Measurements from ENCODE around the gene CD19. TPM values are rescaled to one million over a fixed set of nuclear protein-coding genes. Genes with fewer than 3 reads are reported as not detected.

The CD19 gene
- total and polyA plus RNA-seq, 12 donors = 0.06 to 0.19 TPM; not detected in 10

GRCh38 chr16:28986492-28986891 is 54.7 kb downstream of the CD19 start:
- H3K9me3 ChIP-seq = peaks cover 0 to 13% (median 8%) of the 10 kb centered on the region in 11 donors
- peak overlapping the region in 1 of 10 donors; percentile 51 for H3K4me3 ChIP-seq
- intact Hi-C loops (cut with DNase I) = no loop called here
- no peaks in the 10 kb centered on the region for H3K27me3 ChIP-seq
- TF ChIP-seq, protein P1, sequence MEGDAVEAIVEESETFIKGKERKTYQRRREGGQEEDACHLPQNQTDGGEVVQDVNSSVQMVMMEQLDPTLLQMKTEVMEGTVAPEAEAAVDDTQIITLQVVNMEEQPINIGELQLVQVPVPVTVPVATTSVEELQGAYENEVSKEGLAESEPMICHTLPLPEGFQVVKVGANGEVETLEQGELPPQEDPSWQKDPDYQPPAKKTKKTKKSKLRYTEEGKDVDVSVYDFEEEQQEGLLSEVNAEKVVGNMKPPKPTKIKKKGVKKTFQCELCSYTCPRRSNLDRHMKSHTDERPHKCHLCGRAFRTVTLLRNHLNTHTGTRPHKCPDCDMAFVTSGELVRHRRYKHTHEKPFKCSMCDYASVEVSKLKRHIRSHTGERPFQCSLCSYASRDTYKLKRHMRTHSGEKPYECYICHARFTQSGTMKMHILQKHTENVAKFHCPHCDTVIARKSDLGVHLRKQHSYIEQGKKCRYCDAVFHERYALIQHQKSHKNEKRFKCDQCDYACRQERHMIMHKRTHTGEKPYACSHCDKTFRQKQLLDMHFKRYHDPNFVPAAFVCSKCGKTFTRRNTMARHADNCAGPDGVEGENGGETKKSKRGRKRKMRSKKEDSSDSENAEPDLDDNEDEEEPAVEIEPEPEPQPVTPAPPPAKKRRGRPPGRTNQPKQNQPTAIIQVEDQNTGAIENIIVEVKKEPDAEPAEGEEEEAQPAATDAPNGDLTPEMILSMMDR (IDR thresholded peaks at IDR 0.05) = no peak
- DNase-seq (no peak), ATAC-seq (no peak)
- peaks cover 0 to 83% (median 29%) of the 10 kb centered on the region in 9 donors for H3K36me3 ChIP-seq
- peak overlapping the region in 1 of 10 donors; percentile 88 for H3K27ac ChIP-seq
- peaks cover 0 to 13% (median 0%) of the 10 kb centered on the region in 9 donors for H3K4me1 ChIP-seq
- 96 to 99% methylated on average over 13 of the region's 13 CpGs for WGBS, 2 donors

- H3K4me1 ChIP-seq = peaks cover 0 to 13% (median 0%) of the 10 kb centered on the region in 9 donors
- TF ChIP-seq, protein P1 (IDR thresholded peaks at IDR 0.05) = no peak
- H3K36me3 ChIP-seq = peaks cover 0 to 75% (median 21%) of the 10 kb centered on the region in 9 donors
- 98% methylated on average over 4 of the region's 4 CpGs for WGBS, 2 donors
- H3K27me3 ChIP-seq = no peaks in the 10 kb centered on the region
- no peak overlapping the region for H3K27ac ChIP-seq
- peak overlapping the region in 1 of 10 donors; percentile 51 for H3K4me3 ChIP-seq
- ATAC-seq = no peak
- H3K9me3 ChIP-seq = peaks cover 0 to 11% (median 8%) of the 10 kb centered on the region in 11 donors
- no peak for DNase-seq
- intact Hi-C loops (cut with DNase I) = no loop called here
Observed at GRCh38 chr16:28987170-28987853, 55.5 kb downstream of the CD19 start.

Other genes starting within 250 kb of the CD19 start
- 100 to 1,000 TPM; 256 to 544 (median 401) TPM for gene EIF3C, start 220.5 kb upstream of the CD19 start, total RNA-seq
- gene EIF3C, start 220.5 kb upstream of the CD19 start, polyA plus RNA-seq = 1,000 to 10,000 TPM in 1 of 2 donors, 100 to 1,000 TPM in 1; 549 to 1,102 TPM
- 1 to 10 TPM in 1 of 10 donors, under 1 TPM in 4, not detected in 5; 0.22 to 1.3 (median 0.59) TPM for gene NPIPB9, start 180.2 kb upstream of the CD19 start, total RNA-seq
- gene NPIPB9, start 180.2 kb upstream of the CD19 start, polyA plus RNA-seq = 1 to 10 TPM in 1 of 2 donors, under 1 TPM in 1; 0.10 to 1.4 TPM
- gene ATXN2L, start 109.0 kb upstream of the CD19 start, total RNA-seq = 10 to 100 TPM; 37.4 to 66.2 (median 45.9) TPM
- gene ATXN2L, start 109.0 kb upstream of the CD19 start, polyA plus RNA-seq = 10 to 100 TPM; 36.0 to 99.9 TPM
- gene TUFM, start 85.6 kb upstream of the CD19 start, total RNA-seq = 100 to 1,000 TPM; 193 to 250 (median 236) TPM
- gene TUFM, start 85.6 kb upstream of the CD19 start, polyA plus RNA-seq = 100 to 1,000 TPM; 286 to 362 TPM
- 10 to 100 TPM; 30.6 to 54.5 (median 36.6) TPM for gene SH2B1, start 68.1 kb upstream of the CD19 start, total RNA-seq
- gene SH2B1, start 68.1 kb upstream of the CD19 start, polyA plus RNA-seq = 10 to 100 TPM; 30.2 to 72.1 TPM
- gene ATP2A1, start 53.5 kb upstream of the CD19 start, total RNA-seq = 1 to 10 TPM in 1 of 10 donors, under 1 TPM in 9; 0.13 to 1.0 (median 0.23) TPM
- gene ATP2A1, start 53.5 kb upstream of the CD19 start, polyA plus RNA-seq = under 1 TPM; 0.13 to 0.44 TPM
- gene RABEP2, start 6.7 kb upstream of the CD19 start, total RNA-seq = 10 to 100 TPM; 11.8 to 20.0 (median 15.5) TPM
- gene RABEP2, start 6.7 kb upstream of the CD19 start, polyA plus RNA-seq = 10 to 100 TPM; 18.7 to 47.6 TPM
- gene NFATC2IP, start 19.0 kb downstream of the CD19 start, total RNA-seq = 10 to 100 TPM; 13.8 to 22.5 (median 17.0) TPM
- 10 to 100 TPM; 15.7 to 24.4 TPM for gene NFATC2IP, start 19.0 kb downstream of the CD19 start, polyA plus RNA-seq
- 10 to 100 TPM; 12.9 to 23.3 (median 17.2) TPM for gene SPNS1, start 42.8 kb downstream of the CD19 start, total RNA-seq
- gene SPNS1, start 42.8 kb downstream of the CD19 start, polyA plus RNA-seq = 10 to 100 TPM; 42.5 to 44.5 TPM
- gene LAT, start 53.1 kb downstream of the CD19 start, total RNA-seq = 1 to 10 TPM in 6 of 10 donors, under 1 TPM in 4; 0.35 to 6.7 (median 1.6) TPM
- 1 to 10 TPM; 1.8 to 7.2 TPM for gene LAT, start 53.1 kb downstream of the CD19 start, polyA plus RNA-seq